Neutrophil (primary cell): Measurements from ENCODE around the gene C18orf32.

Experiments used
- H3K27ac ChIP-seq: fragments of 200-600 bp; sonication (generic); 2 replicates; pipeline ENCODE4 v1.5.1; 2016; ENCODE audit warnings: mild to moderate bottlenecking, moderate library complexity
- H3K27me3 ChIP-seq: fragments of 200-600 bp; sonication (generic); 2 replicates; pipeline ENCODE4 v1.6.0; 2016; ENCODE audit warnings: mild to moderate bottlenecking
- H3K36me3 ChIP-seq: fragments of 200-600 bp; sonication (generic); 2 replicates; pipeline ENCODE4 v1.5.1; 2017
- H3K4me1 ChIP-seq, 2 experiments: fragments of 200-600 bp in 1 of 2; sonication (generic) in 1 of 2; 1 replicate in 1 of 2; 2 replicates in 1 of 2; pipeline versions ENCODE4 v1.5.1 to v1.6.1; 2013 to 2016; ENCODE audit warnings: low read depth in 1 of 2, low read length in 1 of 2, mild to moderate bottlenecking in 1 of 2, moderate library complexity in 1 of 2; ENCODE audit not compliant: control insufficient read depth in 1 of 2, insufficient read depth in 1 of 2
- H3K4me3 ChIP-seq, 2 experiments: fragments of 200-600 bp in 1 of 2; sonication (generic) in 1 of 2; 1 replicate in 1 of 2; 2 replicates in 1 of 2; pipeline ENCODE4 v1.5.1; 2013 to 2016; ENCODE audit warnings: low read depth in 1 of 2, low read length in 1 of 2, mild to moderate bottlenecking in 1 of 2, moderate library complexity in 1 of 2
- H3K9me3 ChIP-seq: fragments of 200-600 bp; sonication (generic); 2 replicates; pipeline ENCODE4 v1.5.1; 2016
- TF ChIP-seq, protein P1 (sequence below): fragments of 200-600 bp; sonication (generic); IDR thresholded peaks from 2 replicates; pipeline ENCODE4 v1.5.1; 2016; ENCODE audit warnings: antibody characterized with exemption

The C18orf32 gene

DNA sequence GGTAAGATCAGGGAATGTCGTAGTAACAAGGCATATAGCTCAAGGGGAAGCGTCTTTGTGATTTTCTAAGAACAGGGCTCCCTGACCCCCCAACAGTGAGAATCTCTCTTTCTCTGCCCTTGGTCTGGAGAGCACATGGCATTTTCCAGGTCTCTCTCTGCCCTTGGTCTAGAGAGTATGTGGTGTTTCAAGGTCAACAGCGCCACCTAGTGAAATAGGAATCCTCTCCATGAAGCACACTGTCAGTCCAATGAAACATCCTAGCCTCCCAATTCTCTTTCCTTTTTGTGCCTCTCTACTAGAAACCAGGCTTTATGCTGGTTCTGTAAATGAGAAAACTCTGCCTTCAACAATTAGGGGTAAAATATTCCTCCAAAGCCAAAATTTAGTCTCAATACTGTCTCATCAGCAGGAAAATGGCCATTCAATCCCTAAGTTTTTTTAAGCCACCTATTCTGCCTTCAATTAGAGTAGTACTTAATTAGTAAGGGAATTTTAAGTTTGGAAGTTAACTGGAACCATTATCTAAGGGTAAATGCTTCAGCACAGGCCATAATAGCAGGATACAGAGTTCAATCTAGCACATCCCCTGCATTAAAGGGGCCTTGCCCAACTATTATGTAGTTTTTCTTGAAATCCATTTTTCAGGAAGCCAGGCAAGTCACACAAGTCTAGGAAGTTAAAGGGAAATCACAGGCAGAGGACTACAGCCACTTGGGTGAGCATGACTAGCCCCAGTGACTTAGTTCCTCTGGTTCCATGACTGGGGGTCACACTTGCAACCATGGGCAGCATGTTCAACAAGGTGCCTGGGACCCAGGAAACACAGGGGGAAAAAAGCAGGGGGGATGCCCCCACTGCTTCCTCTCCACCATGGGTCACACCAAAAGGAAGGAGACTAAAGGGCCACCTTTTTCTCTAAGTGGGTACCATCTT lies 39.0 kb downstream of the C18orf32 start:
- Histone ChIP-seq H3K27ac (no peak overlapping the region), H3K9me3 (no peaks in the 10 kb centered on the region), H3K36me3 (no peaks in the 10 kb centered on the region), H3K4me1 (no peaks in the 10 kb centered on the region), H3K27me3 (no peaks in the 10 kb centered on the region), H3K4me3 (no peak overlapping the region)
- TF ChIP-seq, protein P1, sequence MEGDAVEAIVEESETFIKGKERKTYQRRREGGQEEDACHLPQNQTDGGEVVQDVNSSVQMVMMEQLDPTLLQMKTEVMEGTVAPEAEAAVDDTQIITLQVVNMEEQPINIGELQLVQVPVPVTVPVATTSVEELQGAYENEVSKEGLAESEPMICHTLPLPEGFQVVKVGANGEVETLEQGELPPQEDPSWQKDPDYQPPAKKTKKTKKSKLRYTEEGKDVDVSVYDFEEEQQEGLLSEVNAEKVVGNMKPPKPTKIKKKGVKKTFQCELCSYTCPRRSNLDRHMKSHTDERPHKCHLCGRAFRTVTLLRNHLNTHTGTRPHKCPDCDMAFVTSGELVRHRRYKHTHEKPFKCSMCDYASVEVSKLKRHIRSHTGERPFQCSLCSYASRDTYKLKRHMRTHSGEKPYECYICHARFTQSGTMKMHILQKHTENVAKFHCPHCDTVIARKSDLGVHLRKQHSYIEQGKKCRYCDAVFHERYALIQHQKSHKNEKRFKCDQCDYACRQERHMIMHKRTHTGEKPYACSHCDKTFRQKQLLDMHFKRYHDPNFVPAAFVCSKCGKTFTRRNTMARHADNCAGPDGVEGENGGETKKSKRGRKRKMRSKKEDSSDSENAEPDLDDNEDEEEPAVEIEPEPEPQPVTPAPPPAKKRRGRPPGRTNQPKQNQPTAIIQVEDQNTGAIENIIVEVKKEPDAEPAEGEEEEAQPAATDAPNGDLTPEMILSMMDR, result peak; percentile 58

DNA sequence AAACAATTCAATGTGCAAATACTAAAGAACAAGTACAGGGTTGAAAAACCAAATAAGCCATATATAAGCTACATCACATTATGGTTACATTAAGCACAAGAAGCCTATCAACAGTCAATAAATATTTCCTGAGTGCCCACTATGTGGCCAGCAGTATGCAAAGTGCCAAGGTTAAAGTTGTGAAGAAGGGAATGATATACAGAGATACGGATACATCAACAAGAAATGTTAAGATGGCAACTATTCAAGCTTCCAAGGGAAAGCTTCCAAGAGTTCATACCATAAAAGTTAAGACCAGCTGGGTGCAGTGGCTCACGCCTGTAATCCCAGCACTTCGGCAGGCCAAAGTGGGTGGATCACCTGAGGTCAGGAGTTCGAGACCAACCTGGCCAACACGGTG lies 40.6 kb downstream of the C18orf32 start:
- H3K4me3 ChIP-seq, result no peak overlapping the region
- TF ChIP-seq, protein P1, result no peak
- H3K36me3 ChIP-seq, result no peaks in the 10 kb centered on the region
- H3K27me3 ChIP-seq, result no peaks in the 10 kb centered on the region
- no peaks in the 10 kb centered on the region for H3K9me3 ChIP-seq
- no peaks in the 10 kb centered on the region for H3K4me1 ChIP-seq
- no peak overlapping the region for H3K27ac ChIP-seq

DNA sequence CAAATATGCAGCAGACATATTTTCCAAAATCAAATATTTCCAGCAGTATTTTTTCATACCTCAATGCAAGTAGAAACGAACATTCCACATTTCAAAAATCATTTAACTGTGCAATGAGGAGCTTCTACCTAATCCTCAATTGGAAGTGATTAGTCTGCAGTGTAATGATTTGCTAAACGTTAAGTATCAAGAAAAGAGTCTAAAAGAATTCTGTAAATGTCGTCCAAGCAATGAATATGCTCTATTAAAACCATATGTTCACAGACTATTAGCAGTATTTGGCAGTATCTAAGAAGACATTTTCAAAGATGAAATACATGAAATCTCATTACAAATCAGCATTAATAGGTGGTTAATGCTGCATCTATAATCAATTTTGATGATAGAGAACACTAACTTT lies 42.5 kb downstream of the C18orf32 start:
- H3K4me1 ChIP-seq, result no peaks in the 10 kb centered on the region
- no peak overlapping the region for H3K27ac ChIP-seq
- TF ChIP-seq, protein P1, result no peak
- H3K36me3 ChIP-seq, result no peaks in the 10 kb centered on the region
- H3K27me3 ChIP-seq, result no peaks in the 10 kb centered on the region
- H3K4me3 ChIP-seq, result no peak overlapping the region
- no peaks in the 10 kb centered on the region for H3K9me3 ChIP-seq

DNA sequence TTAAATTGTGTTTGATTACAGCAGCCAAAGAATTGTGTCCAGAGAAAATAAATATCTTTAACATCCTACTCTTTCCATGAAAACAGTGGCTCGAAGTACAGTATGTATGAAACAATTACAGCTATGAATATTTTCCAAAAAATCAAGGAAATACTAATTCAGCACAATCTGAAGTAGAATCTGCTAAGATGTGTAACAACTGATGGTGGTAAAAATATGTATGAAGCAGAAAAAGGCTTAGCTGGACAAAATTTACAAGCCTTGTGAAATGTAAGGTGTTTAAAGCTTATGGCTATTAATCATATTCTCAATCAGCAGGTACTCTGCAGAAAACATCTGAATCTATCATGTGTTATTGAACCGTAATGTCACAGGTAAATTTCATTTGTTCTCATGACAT lies 43.2 kb downstream of the C18orf32 start:
- H3K4me3 ChIP-seq, result no peak overlapping the region
- no peaks in the 10 kb centered on the region for H3K4me1 ChIP-seq
- H3K27me3 ChIP-seq, result no peaks in the 10 kb centered on the region
- no peaks in the 10 kb centered on the region for H3K36me3 ChIP-seq
- TF ChIP-seq, protein P1, result no peak
- H3K27ac ChIP-seq, result no peak overlapping the region
- no peaks in the 10 kb centered on the region for H3K9me3 ChIP-seq

DNA sequence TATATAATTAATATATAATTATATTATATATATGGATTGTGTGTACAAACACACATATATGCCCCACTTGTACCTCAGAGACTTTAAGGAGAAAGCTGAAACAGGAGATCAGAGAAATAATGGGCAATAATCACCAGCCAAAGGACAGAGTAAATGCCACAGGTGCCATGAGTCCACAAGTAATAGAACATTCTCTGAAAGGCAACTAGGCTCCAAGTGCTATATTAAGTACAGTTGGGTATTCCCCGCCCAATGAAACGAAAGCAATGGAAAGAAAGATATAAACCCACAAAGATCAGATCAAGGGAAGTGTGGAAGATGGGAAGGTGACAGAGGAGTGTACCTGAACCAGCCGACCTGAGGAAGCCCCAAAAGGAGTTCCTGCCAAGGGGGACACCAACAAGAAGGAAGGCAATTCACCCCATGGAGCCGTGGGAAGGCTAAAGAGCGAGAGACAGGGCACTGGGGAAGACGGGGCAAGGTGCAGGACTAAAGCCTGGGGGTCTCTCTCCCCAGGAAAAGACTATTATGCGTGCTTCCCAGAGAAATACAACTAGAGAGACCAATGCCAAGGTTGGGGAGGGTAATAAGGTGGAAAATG lies 45.6 kb downstream of the C18orf32 start:
- Histone ChIP-seq H3K36me3 (no peaks in the 10 kb centered on the region), H3K4me3 (no peak overlapping the region), H3K4me1 (no peaks in the 10 kb centered on the region), H3K9me3 (no peaks in the 10 kb centered on the region), H3K27me3 (no peaks in the 10 kb centered on the region), H3K27ac (no peak overlapping the region)
- TF ChIP-seq, protein P1, result no peak
